ENCODE data around the gene SPEF2.
A peak's percentile ranks its signal among the peaks of the same experiment; 100 is the strongest.

SPEF2 gene

DNA sequence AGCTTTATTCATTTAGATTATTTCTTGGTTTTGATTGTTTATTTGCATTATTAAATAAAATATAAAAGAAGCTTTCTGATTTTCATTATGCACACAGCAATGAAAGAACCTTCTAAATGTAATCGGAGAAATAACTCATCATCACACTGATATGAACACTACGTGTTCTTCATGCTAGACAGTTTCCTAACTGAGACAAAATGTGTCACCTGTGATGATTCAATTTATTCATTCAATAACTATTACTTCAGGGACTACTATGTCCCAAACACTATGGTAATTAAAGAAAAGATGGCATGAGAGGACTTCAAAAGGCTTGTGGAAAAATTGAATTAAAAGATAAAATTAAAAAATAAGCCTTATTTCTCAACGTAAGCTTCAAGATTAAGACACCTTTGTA, 118.1 kb downstream of the SPEF2 start:
- DNase-seq: no peak

DNA sequence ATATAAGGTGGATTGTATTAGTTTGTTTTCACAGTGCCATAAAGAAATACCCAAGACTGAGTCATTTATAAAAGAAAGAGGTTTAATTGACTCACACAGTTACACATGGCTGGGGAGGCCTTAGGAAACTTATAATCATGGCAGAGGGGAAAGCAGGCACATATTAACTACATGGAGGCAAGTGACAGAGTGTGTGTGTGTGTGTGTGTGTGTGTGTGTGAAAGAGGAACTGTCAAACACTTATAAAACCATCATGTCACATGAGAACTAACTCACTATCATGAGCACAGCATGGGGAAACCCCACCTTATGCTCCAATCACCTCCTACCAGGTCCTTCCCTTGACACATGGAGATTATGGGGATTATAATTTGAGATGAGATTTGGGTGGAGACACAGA, 118.6 kb downstream of the SPEF2 start:
- no peak for DNase-seq

DNA sequence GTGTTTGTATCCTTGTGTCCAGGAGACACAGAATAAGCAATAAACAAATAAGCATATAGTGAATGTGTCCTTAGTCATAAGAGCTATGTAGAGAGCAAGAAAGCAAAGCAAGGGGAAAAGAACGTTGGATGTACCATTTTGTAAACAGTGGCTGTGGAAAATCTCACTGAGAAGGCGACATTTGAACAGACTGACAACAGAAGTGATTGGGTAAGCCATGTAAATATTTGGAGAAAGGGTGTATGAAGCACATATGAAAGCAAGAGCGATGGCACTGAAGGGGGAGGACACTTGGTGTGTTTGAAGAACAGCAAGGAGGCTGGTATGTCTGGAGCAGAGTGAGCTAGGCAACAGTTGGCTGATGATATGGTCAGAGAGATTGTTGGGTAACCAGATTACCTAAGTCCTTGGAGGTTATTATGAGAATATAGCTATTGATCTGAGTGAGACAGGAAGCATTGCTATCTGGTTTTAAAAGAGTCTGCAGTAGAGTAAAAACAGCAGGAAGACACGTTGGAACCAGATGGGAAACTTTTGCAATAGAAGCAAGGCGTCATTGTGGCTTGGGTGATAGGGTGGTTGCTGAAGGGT, 123.6 kb downstream of the SPEF2 start:
- no peak for DNase-seq

DNA sequence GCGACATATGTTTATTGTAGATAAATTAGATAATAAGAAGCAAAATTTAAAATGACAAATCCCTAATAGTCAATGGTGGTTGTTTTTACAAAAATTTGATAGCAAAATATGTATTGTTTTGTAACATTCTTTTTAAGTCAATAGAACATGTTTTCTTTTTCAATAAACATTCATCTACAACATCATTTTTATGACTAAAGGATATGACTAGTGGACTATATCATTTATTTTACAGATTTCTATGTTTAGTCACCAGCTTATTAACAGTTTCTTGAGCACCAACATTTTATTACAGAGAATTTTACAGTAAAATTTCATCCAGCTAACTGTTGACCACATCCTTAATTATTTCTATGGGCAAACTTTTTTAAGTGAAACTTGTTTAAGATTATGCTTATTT, 124.3 kb downstream of the SPEF2 start:
- DNase-seq: no peak

DNA sequence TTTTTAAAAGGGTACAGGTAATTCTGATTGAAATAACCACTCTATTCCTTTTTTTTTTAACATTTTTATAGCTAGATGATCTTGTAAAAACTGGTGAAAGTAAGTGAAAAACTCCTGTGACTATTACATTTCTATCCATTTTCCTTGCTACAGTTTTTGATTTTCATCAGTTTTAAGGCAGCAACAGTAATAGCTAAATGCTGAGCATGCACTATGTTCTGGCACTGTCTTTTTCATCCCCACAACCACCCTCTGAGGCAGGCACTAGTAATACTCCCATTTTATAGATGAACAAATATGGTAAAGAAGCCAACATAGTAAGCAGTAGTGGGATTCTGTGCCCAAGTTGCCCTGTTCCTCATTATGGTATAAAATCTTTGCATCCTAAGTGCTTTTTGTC, 126.0 kb downstream of the SPEF2 start:
- DNase-seq: no peak

DNA sequence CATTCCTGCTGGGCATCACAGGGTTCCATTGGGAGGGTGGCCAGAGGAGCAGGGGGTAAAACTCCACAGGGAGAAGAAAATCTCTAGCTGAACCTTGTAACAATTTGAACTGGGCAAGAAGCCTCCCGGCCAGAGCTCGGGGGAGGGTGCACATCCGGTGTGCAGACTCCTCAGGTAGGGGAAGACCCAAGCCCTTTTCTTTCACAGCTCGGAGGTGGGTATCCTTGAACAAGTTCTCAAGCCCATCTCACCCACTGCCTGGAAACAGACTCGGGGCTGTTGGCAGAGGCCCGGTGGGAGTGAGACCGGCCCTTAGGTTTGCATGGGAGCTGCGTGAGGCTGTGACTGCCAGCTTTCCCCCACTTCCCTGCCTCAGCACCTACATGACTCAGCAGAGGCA, 127.5 kb downstream of the SPEF2 start:
- DNase-seq: no peak

DNA sequence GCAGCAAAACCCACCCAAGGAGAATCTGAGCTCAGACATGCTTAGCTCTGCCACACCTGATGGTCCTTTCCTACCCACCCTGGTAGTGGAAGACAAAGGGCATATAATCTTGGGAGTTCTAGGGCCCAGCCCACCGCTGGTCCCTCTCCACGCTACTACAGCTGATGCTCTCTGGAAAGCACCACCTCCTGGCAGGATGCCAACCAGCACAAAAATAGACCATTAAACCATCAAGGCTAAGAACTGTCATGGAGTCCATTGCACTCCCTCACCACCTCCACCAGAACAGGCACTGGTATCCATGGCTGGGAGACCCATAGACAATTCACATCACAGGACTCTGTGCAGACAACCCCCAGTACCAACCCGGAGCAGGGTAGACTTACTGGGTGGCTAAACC, 128.0 kb downstream of the SPEF2 start:
- no peak for DNase-seq

DNA sequence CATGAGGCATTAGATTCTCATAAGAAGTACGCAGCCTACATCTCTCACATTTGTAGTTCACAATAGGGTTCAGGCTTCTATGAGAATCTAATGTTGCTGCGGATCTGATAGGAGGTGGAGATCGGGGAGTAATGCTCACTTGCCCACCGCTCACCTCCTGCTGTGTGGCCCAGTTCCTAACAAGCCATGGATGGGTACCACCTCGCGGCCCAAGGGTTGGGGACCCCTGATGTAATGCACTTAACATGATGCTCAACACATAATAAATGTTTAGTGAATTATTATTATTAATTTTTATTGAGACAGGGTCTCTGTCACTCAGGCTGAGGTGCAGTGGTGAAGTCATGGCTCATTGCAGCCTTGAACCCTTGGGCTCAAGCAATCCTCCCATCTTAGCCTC, 134.3 kb downstream of the SPEF2 start:
- no peak for DNase-seq

DNA sequence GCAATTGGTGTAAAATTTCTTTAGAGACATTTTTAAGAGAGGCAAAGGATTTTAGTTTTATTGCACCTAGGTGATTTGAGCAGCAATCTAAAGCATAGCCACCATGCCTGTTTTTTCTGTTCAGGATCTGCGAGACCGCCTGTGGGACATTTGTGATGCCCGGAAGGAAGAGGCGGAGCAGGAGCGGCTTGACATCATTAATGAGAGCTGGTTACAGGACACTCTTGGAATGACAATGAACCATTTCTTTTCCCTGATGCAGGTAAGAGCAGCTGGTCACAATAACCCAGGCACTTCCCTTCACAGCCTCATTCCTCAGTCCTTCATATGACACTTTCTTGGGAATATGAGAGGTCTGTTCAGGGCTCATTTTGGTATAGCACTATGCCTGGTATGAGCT, 135.8 kb downstream of the SPEF2 start:
- DNase-seq: no peak

DNA sequence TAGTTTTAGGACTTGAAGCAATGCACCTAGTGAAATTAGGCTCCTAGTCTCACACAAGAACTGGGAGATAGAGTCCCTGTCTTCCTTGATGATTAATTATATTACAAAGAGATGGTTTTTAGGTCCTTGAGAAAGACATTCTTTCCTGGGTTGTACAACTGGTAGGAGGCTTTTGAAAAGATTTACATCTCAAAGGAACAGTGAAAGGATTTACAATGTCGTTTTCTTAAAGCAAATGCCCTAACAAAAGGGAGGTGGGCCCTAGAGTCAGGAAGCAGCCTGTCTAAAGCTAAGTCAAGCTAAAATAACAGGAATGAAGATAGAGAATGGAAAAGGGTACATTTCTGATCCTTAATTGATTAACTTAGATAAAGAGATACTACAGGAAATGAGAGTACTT, 136.8 kb downstream of the SPEF2 start:
- no peak for DNase-seq

DNA sequence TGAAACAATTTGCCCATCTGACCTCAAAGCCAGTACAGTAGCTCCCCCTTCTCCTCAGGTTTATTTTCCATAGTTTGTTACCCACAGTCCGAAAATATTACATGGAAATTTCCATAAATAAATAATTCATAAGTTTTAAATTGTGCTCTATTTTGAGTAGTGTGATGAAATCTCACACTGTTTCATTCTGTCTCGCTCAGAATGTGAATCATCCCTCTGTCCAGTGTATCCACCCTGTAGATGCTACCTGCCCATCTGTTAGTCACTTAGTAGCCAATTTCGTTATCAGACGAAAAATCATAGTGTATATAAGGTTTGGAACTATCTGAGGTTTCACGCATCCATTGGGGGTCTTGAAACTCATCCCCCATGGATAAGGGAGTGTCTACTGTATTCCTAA, 138.3 kb downstream of the SPEF2 start:
- DNase-seq: no peak

DNA sequence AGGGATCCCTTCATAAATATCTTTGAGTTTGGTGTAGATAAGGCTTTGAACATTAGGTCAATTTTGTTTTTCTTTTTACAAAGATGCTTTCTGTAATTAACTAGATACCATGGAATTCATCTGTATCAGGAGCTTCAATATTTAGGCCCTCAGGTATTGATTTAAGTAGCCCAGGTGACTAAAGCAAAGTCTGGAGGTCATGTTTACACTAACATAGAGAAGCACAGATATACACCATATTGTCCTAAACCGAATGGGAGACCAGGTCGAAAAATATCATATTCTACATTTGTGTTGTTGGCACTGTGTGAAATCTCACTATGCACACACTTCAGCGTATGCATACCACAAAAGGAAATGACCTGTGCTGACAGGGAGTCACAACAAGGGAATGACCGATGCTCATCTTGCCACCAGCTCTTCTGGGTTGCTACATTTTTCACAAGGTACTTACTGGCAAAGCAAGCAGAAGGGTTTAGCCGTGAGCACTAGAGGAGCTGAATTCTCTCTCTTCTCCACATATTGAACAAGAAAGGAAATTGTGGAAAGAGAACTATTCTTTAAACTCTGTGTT, 140.6 kb downstream of the SPEF2 start:
- DNase-seq: no peak

DNA sequence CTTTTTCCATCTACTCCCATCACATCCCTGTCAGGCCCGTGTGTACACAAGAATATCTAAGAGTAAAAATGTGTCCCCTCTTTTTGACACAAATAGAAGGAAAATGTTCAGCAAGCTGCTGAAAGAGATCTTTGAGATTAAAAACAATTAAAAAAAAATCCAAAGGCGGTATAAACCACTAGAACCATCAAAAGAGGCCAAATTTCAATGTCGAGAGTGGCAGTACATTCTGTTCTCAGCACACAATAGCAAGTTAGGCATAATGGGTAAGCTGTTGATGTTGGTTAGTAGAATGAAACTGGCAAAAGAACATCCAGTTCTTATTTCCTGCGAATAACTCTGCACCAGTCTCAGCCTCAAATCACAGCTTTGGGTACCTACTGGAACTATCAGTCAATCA, 143.9 kb downstream of the SPEF2 start:
- DNase-seq: no peak

DNA sequence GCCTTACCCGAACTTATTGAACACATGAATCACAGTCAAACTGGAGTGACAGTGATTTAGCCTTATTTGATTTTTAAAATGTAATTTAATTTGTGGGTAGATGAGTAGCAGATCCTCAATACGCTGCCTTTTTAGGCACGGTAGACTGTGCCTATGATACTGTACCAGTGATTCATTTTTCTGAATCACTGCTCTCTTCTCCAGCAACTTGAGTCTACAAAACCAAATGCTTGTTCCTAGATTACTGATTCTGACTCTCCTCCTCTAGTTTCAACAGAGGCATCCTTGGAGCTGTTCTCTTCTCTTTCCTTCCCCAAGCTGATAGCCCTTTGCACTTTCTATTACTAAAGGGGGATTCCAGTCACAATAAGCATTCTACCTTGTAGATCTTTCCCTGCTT, 144.7 kb downstream of the SPEF2 start:
- no peak for DNase-seq

DNA sequence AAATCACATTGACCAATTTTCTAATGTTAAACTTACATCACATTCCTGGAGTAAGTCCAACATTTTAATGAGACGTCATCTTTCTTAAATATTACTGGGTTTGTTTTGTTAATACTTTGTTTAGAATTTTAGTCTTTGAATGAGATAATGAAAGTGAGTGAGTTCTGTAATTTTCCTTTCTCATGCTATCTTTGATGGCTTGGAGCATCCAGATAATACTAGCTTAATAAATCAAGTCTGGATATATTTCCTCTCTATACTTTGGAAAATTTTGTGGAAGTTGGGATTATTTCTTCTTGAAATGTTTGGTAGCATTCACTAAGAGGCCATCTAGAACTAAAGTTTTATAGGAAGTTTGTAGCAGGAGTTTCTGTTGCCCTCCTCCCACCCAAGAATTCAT, 148.3 kb downstream of the SPEF2 start:
- no peak for DNase-seq

DNA sequence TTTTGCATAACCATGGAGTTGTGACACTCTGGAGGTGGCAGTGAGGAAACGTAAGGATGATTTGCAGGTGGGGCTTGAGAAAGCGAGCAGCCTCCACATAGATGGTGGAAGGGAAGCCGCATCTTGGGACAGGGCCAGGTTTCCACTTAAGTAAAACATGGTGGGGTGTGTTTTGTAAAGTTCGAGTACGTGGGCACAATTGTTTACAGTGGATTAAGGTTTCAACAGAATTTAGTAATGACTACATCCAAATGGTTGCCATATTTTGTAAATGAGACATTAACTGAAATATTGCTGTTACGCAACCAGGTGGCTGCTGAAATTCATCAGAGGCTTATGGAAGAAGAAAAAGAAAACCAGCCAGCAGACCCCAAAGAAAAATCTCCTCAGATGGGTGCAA, 153.6 kb downstream of the SPEF2 start:
- DNase-seq: no peak

DNA sequence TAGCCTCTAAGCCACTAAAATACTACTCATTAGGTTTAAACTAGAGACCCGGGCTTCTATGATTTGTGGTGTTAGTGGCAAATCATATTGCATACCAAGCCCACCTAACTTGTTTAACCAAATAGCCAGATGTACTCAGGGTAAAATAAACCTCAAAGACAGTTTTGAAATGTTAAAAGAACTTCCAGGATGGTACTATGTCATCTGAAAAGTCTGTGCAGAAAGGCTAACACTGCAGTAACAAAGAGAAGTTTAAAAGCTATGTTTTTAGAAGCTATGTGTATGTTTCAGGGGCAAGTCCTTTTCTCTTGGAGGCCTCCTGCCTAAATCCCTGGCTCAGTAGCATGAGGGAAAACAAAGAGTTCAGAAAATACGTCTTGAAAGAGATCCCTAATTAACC, 154.2 kb downstream of the SPEF2 start:
- DNase-seq: no peak

DNA sequence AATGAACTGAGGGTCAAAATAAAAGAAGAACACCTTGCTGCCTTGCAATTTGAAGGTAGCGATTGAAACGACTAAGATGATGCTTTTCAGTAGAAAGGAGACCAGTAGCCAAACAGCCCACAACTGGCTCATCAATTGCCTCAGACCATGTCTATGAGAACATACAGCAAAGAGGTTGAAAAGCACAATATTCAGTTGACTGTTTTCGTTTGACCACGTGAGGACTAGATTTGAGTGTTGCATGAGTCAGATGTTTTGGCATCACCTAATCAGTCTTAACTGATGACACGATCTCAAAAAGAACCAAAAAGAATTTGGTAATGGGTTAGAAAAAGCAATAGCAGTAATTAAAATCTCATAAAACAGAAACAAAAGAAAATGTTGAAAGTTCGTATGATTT, 156.3 kb downstream of the SPEF2 start:
- no peak for DNase-seq

DNA sequence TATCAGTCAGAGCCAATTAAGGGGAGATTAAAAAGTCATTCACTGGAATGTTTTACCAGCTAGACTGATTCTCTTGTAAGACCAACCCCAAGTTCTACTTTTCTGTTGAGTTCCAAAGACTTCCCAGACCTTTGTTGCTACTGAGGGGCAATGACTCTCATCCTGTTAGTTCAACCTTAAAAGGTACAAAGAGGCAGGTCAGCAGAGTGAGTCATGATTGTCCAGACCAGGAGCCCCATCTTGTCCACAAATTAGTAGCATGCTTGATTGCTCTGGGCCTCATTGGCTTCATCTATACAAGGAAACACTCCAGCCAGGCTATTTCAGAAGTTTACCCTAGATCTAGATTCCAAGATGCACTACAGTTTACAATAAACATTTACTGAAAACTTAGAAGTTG, 159.1 kb downstream of the SPEF2 start:
- no peak for DNase-seq

DNA sequence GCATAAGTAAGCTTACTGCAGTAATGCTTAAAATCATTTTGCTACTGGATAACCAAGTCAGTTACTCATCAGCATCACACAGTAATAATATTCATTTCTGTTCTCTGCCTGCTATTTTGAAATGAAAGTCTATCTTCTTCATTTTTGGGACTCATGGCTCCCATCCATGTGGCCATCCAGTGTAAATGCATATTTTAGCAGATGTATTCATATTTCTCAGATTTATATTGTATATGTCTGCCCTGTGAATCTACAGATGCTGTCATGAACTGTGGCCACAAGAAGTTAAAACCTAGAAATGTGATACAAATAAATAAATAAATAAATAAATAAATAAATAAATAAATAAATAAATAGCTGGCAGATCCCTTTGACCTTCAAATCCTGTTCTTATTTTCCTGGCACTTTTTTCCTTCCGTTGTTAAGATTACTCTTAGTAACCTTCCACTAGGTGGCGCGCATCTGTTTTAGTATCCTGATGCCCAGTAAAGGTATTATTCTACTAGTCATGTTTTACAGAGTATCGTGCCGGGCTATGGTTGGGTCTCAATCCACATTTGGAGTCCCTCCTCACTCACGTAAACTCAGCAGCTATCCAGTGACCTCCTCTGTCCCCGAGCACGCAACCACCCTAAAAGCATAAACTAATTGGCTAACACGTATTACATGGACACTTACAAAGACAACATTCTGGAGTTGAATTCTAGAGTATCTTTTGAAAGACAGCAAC, 159.9 kb downstream of the SPEF2 start:
- DNase-seq: peak; percentile 54

DNA sequence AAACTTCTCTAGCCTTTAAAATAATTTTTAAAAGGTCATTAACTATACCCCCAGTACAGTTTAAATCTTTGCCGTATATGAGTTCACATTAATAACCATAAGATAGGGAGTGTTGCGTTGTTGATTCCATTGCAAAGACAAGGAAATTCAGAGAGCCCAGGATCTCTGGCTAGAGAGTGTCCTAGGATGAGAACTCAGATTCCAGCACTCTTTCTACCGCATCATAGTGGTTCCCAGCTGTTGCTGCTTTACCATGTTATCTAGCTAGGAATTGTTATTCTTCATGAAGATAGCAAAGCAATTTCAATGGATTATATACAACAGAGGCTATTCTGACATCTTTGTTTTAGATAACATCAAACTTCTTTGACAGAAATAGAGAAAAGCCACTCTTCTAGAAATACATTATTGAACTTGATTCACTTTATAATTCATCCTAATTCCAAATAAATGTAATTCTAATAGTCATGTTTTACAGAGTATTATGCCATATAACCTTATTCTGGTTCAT, 160.7 kb downstream of the SPEF2 start:
- no peak for DNase-seq

DNA sequence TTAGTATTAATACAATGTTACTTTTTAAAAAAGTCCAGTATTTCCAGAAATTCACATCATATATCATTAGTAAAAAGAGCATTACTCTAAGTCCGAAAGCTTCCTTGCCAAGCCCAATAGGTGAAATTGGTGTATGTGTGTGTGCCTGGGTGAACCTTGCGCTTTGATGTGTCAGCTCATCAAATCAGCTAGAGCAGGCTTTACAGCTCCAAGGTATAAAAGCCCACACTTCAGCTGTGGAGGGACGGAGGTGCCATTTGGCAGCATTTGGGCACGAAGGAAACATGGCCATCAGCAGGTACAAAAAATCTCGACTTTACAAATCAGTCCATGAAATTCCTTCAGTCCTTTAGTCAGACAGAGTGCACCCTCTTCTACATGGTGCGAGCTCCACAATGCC, 162.6 kb downstream of the SPEF2 start:
- DNase-seq: no peak

DNA sequence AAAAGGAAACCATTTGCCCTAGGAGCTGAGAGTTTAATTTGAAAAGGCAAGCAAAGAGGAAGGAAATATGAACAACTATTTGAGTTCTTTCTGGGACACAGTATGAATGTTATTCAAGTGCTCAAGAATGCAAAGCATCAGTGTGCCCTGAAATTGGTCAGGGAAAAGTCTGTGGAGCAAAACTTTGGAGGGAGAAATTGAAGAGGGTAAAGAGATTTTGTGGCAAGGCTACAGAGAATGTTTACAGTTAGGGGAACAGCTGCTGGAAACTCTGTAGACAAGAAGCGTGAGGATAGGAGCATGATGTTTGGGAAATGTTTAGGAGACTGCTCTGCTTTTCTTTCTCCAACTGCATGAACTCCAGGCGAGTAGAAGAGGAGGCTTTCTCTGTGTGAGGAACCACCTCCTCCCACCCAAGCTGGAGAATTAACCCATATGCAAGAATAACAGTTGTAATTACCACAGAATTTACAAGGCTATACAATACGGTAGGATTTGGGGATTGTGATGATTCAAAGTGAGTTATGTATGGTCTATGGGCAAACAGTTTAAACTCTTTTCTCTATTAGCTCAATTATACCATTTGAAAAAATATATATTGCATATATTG, 163.6 kb downstream of the SPEF2 start:
- no peak for DNase-seq

DNA sequence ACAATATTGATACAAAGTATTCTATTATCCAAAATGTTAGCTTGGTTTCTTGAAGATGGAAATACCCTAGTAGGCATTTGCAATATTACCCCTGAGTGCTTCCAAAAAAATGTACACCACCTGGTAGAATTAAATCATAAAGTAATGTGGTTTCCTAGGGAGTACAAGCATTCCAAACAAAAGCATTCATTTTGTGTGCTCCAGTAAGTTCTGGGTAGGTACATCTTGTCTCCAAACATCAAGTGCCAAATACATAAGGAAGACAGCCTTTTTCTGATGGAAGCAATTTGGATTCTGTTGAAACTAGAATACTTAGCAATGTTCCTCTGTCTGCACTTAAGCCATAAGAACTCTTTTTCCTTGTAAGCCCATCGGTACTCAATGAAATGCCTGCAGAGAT, 165.9 kb downstream of the SPEF2 start:
- DNase-seq: no peak

Measured in RPMI8226 (cell line).